ENCODE results near the gene LRRK1. TPM values are rescaled to one million over a fixed set of nuclear protein-coding genes. Genes with fewer than 3 reads are reported as not detected.

LRRK1 gene
- total and polyA plus RNA-seq, 2 of the 4 experiments (the other 2 are of a cell fraction): 3.0 to 5.8 TPM

DNA sequence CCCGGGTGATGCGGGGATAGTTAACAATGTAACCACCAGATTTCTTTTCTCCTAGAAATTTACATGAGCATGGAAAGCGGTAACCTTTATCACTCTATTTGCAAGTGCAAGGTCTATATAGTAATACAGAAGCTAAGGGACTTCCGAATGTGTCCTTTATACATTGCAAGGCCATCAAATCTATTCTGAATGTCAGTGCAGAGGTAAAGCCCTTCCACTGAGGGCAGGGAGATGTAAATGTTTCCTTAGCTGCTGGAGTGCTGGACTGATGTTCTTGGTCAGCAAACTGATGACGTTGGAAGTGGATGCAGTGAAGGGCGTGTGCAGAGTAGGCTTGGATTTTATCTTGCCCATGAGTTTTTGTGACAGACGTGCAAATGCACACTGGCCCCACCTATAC lies 33.3 kb upstream of the LRRK1 start:
- no peak overlapping the region for H2AK5ac ChIP-seq (ENCODE audit: low read depth, low read length)
- TF ChIP-seq MAFK (IDR thresholded peaks at IDR 0.05; ENCODE audit: low read depth, low read length) (no peak), RFX5 (IDR thresholded peaks at IDR 0.05; ENCODE audit: low read depth, low read length) (no peak), CEBPB (IDR thresholded peaks at IDR 0.05; ENCODE audit: low read depth, low read length) (no peak), RAD21 (IDR thresholded peaks at IDR 0.05; ENCODE audit: low read length) (no peak), CHD1 (IDR thresholded peaks at IDR 0.05; ENCODE audit: low read depth, low read length) (no peak), SMC3 (IDR thresholded peaks at IDR 0.05; ENCODE audit: low read depth, low read length) (no peak), POLR2A (IDR thresholded peaks at IDR 0.05; ENCODE audit: low read depth, low read length) (no peak), BHLHE40 (IDR thresholded peaks at IDR 0.05; ENCODE audit: low read depth, low read length) (no peak), MAZ (IDR thresholded peaks at IDR 0.05; ENCODE audit: borderline replicate concordance, low read depth, low read length) (no peak), RCOR1 (IDR thresholded peaks at IDR 0.05; ENCODE audit: insufficient replicate concordance, low read length) (no peak), FOS (IDR thresholded peaks at IDR 0.05; ENCODE audit: low read depth, low read length) (no peak), MXI1 (IDR thresholded peaks at IDR 0.05; ENCODE audit: borderline replicate concordance, low read depth, low read length) (no peak), NFE2L2 (IDR thresholded peaks at IDR 0.05; ENCODE audit: low read depth, low read length) (no peak)
- TF ChIP-seq, protein P1, sequence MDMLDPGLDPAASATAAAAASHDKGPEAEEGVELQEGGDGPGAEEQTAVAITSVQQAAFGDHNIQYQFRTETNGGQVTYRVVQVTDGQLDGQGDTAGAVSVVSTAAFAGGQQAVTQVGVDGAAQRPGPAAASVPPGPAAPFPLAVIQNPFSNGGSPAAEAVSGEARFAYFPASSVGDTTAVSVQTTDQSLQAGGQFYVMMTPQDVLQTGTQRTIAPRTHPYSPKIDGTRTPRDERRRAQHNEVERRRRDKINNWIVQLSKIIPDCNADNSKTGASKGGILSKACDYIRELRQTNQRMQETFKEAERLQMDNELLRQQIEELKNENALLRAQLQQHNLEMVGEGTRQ (IDR thresholded peaks at IDR 0.05; ENCODE audit: low read depth, low read length): no peak
- TF ChIP-seq, protein P2, sequence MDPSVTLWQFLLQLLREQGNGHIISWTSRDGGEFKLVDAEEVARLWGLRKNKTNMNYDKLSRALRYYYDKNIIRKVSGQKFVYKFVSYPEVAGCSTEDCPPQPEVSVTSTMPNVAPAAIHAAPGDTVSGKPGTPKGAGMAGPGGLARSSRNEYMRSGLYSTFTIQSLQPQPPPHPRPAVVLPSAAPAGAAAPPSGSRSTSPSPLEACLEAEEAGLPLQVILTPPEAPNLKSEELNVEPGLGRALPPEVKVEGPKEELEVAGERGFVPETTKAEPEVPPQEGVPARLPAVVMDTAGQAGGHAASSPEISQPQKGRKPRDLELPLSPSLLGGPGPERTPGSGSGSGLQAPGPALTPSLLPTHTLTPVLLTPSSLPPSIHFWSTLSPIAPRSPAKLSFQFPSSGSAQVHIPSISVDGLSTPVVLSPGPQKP (IDR thresholded peaks at IDR 0.05; ENCODE audit: borderline replicate concordance, low read depth, low read length): no peak
- TF ChIP-seq, protein P3, sequence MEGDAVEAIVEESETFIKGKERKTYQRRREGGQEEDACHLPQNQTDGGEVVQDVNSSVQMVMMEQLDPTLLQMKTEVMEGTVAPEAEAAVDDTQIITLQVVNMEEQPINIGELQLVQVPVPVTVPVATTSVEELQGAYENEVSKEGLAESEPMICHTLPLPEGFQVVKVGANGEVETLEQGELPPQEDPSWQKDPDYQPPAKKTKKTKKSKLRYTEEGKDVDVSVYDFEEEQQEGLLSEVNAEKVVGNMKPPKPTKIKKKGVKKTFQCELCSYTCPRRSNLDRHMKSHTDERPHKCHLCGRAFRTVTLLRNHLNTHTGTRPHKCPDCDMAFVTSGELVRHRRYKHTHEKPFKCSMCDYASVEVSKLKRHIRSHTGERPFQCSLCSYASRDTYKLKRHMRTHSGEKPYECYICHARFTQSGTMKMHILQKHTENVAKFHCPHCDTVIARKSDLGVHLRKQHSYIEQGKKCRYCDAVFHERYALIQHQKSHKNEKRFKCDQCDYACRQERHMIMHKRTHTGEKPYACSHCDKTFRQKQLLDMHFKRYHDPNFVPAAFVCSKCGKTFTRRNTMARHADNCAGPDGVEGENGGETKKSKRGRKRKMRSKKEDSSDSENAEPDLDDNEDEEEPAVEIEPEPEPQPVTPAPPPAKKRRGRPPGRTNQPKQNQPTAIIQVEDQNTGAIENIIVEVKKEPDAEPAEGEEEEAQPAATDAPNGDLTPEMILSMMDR (conservative IDR thresholded peaks at IDR 0.05; ENCODE audit: low read depth, low read length): no peak
- H3K4me2 ChIP-seq (ENCODE audit: low read depth, low read length): no peak overlapping the region
- H3K18ac ChIP-seq (ENCODE audit: low read depth, low read length): no peak overlapping the region
- H2BK5ac ChIP-seq (ENCODE audit: low read depth, low read length, poor library complexity, severe bottlenecking): no peak overlapping the region
- H2BK120ac ChIP-seq (ENCODE audit: low read depth, low read length): no peak overlapping the region
- no TSS peak for BruUV-seq (replicated peaks)
- ChIA-PET POLR2A (ENCODE audit: unreplicated experiment) (no interaction called here), CTCF (interaction anchor here (0.7 kb wide), 1 partner anchor 201 kb away, joined by 5 read pairs; no protein-coding TSS in a partner anchor)
- H4K91ac ChIP-seq (ENCODE audit: insufficient read depth, low read depth, low read length): no peak overlapping the region
- peaks cover 9% of the 10 kb centered on the region for H3K4me1 ChIP-seq (ENCODE audit: control insufficient read depth, insufficient read depth, low read length)
- no peaks in the 10 kb centered on the region for H3K36me3 ChIP-seq (ENCODE audit: control insufficient read depth, insufficient read depth, low read length)
- no peak overlapping the region for H2AFZ ChIP-seq (replicated peaks; ENCODE audit: low read length, poor library complexity)
- H4K5ac ChIP-seq (ENCODE audit: low read depth, low read length): no peak overlapping the region
- H2AK9ac ChIP-seq (replicated peaks; ENCODE audit: low read depth, low read length, poor library complexity): no peak overlapping the region
- no peak overlapping the region for H3K14ac ChIP-seq (replicated peaks; ENCODE audit: low read depth, low read length)
- H2BK15ac ChIP-seq (ENCODE audit: low read depth, low read length): no peak overlapping the region
- H4K20me1 ChIP-seq (ENCODE audit: insufficient read depth, low read length): no peaks in the 10 kb centered on the region
- H3K4me3 ChIP-seq (ENCODE audit: insufficient read depth, low read depth, low read length): no peak overlapping the region
- no peaks in the 10 kb centered on the region for H3K79me1 ChIP-seq (ENCODE audit: low read depth in 1 of 2, low read length in 2 of 2)
- intact Hi-C loops (cut with micrococcal nuclease) (no loop called here), in situ Hi-C loops (cut with MboI; ENCODE audit: low sequenced_read_pairs) (no loop called here), dilution Hi-C loops (cut with HindIII; ENCODE audit: low sequenced_read_pairs, unreplicated experiment) (no loop called here)
- H4K8ac ChIP-seq (ENCODE audit: low read depth in 2 of 2, low read length in 2 of 2): no peak overlapping the region
- no peak for ATAC-seq (ENCODE audit: low read depth)
- no peak for DNase-seq
- no CpG with 5 or more reads among the region's 7 CpGs for WGBS, 2 experiments (ENCODE audit: extremely low coverage in 2 of 2, insufficient read length in 1 of 2)
- H3K9me3 ChIP-seq (ENCODE audit: control insufficient read depth, insufficient read depth, low read length): no peaks in the 10 kb centered on the region
- no peak overlapping the region for H3K27ac ChIP-seq (ENCODE audit: insufficient read depth, low read length)
- no peak overlapping the region for H3K9ac ChIP-seq (ENCODE audit: low read depth, low read length)
- H3K56ac ChIP-seq (ENCODE audit: extremely low read depth, insufficient read depth, low read length): no peak overlapping the region
- H3K27me3 ChIP-seq (ENCODE audit: control insufficient read depth, insufficient read depth, low read length): peaks cover 22% of the 10 kb centered on the region
- H3K9me1 ChIP-seq (ENCODE audit: insufficient read depth, low read length): peaks cover 2% of the 10 kb centered on the region; the same call in 1 of the 2 replicates
- H3K4ac ChIP-seq (ENCODE audit: low read depth, low read length): no peak overlapping the region
- H2BK20ac ChIP-seq (ENCODE audit: low read depth, low read length): no peak overlapping the region
- no peak overlapping the region for H3K23ac ChIP-seq (ENCODE audit: low read depth, low read length)
